Fibroblast of skin of left biceps (primary cell): Measurements from ENCODE around the gene CDC42BPG.
A peak's percentile ranks its signal among the peaks of the same experiment; 100 is the strongest.

Source experiments
- DNase-seq, 2 experiments: peaks; one replicate each; pipeline ENCODE4 v3.0.0-alpha.2; 2013; ENCODE audit warnings: low read depth in 2 of 2

CDC42BPG gene

DNA sequence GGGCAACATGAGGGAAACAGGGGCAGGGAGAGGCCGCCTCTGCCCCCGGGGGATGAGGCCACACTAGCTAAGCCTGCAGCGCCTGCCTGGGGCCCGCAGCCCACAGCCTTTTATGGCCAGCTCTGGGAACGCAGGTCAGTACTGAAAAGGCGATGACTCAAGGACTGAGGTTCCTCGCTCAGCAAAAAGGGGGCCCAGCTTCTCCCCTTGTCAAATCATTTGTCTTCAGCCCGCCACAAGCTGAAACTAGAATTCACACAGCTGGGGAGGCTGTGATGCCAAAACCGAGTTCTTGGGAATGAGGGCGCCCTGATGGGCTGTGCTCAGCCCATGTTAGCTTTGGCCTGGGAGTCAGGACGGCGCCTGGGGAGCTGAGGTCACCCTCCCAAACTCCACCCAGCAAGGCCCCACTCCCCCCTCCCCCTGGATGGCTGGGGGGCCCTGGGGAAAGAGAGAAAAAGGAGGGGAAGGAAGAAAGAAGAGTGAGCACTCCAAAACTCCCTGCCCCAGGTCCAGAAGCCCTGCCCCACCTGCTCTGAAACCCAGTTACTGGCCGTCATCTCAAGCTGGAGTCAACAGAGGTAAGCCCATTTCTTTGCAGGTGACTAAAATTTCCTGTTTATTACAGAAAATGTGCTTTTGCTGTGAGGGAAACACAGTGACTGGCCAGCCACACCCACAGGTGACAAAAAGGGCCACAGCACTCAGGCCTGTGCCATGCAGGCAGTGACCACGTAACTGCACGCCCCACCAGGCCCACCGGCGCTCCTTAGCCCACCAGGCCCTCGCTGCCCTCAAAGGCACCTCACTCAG is 20.2 kb upstream of the CDC42BPG start:
- DNase-seq, result peak; percentile 60 to 61

DNA sequence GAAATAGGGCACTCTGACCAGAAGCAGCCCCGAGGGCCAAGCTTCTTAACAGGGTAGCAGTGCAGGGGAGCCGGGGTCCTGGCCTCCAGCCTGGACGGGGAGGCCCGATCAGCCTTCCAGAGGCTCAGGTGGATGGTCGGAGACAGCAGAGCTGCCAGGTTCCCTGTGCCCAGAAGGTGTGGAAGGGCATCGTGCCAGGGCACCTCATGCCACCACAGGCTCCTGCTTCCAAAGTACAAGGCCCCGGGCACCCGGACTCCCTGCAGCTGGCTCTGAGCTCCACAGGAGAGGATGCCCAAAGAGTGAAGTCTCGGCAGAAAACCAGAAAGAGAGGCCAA is 19.7 kb upstream of the CDC42BPG start:
- no peak for DNase-seq

DNA sequence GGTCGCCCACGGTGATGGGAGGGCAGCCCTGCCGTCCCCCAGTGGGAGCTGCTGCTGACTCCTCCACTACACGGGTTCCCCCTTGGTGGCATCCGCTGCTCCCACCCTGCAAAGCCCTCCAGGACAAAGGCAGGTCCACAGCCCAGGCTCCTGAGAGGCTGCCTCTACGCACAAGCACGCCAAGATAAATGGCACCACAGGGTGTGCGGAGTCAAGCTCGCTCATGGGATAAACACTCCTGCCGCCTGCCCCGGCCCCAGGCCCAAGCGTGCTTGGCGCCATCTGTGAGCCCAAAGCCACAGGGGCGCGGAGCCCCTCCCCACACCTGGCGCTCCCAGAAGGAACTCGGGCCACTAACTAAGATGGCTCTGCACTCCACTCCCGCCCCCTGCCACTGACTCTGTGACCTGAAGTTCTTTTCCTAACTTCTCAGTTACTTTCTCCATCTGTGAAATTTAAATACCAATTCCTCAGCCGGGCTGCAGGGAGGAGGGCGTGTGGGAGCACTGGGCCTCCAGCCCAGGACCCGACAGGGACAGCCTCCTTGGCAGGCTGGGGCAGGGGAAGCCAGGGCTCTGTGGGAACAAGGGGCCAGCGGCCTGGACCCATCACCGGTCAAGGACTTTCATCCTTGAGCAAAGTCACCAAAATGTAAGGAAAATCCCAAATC is 19.1 kb upstream of the CDC42BPG start:
- no peak for DNase-seq

DNA sequence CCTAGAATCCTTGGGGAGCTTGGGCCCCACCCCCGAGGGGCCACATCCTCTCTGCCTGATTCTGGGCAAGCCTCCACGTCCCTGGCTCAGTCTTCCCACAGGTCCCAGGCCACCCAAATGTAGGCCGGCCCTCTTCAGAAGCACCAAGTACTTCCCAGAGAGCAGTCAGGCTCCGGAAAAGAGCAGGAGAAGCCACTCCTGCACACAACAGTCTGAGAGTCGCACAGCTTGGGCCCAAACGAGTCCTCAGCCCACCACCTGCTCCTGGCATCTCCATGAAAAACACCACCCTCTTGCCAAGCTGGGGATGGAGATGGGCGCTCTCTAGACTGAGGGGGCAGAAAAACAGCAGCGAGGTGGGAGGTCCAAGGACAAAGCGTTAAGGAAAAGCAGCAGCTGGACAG is 18.5 kb upstream of the CDC42BPG start:
- no peak for DNase-seq

DNA sequence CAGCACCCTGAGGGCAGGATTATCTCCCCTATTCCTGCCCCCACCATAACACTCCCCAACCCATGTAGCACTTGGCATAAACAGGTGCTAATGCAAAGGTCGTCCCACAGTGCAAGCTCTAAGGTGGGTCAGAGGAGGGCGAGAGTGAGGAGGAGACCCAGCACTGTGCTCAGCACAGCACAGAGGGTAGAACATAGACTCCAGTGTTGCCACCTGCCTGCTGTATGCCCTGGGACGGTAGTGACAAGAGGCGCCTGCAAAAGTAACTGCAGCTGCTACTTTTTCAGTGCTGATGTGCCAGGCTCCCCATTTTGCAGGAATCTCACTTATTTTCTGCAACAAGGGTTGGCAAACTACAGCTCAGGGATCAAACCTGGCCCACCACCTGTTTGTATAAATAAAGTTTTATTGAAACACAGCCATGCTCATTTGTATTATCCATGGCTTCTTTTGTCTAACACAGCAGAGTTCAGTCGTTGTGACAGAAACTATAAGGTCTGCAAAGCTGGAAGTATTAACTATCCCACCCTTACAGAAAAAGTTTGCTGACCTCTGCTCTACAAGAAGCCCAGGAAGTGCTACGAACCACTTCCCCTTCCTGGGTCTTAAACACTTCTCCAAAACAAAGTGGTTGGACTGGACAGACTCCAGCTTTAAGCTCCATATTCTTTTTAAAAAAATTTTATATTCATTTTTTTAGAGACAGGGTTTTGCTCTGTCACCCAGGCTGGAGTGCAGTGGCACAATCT is 16.9 kb upstream of the CDC42BPG start:
- DNase-seq, result no peak

DNA sequence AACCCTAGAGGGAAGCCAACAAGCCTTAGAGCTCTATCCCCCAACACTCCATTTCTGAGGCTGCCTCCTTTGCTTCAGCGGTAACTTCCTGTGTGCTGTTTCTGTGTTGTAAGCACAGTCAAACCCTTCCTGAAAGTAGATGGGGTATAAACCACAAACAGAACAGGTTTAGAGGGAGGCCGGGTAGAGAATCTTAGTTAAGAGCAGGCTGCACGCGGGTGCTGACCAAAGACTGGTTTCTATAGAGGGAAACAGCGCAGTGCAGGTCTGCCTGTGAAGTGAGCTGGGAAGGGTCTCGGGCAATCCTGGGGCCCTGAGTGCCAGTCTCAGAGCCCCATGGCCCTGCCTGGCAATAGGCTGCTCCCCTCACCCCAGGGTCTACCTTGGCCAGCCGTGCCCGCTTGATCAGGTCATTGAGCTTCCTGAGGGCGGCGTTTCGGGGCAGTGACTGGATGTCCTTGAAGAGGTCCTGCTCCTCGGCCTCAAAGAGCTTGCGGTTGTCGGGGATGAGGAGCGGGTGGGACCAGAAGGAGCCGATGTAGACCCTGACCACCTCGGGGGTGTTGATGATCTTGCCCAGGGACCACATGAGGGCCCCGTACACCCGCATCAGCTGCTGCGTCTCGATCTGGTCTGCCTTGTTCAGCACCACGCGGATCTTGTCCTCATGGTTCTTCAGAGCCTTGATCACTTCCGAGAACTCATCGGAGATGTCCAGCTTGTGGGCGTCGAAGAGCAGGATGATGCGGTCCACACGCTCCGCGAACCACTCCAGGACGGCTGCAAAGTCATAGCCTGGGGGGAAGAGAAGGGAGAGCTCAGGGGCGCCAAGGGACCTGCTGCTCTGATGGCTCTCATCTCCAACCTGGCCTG is 15.3 kb upstream of the CDC42BPG start:
- DNase-seq, result no peak

DNA sequence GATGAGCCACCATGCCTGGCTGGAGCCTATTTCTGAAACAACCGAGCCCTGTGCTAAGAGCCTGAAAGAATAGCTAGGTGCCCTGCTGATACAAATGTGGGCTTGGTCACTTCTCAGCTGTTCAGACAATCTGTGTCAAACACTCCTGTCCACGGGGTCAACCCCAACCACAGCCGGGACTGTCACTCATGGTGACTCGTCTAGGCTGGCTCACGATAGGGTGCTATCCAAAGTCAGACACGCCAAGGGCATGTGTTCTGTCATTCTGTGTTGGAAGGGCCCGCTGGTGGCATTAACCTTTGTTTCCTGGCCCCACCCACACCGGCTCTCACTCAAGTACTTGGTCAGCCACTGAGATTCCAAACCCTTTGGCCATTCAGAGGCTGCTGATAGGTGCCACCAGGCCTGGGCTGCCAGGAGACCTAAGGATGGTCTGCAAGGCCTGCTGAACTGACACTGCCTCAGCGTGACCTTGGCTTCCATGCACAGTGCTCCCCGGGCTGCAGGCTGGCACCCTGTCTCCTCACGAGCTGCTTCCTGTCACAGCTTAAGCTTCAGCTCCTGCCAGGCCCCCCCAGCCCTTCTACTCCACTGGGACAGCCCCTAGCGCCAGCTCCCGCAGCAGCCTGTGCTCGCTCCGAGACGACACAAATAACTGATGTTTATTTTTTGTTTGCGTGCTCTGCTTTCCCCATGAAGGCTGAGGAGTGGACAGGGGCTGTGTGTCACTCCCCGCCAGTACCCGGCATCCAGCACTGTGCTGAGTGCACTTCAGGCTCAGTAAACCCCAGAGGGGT is 14.2 kb upstream of the CDC42BPG start:
- DNase-seq, result no peak

DNA sequence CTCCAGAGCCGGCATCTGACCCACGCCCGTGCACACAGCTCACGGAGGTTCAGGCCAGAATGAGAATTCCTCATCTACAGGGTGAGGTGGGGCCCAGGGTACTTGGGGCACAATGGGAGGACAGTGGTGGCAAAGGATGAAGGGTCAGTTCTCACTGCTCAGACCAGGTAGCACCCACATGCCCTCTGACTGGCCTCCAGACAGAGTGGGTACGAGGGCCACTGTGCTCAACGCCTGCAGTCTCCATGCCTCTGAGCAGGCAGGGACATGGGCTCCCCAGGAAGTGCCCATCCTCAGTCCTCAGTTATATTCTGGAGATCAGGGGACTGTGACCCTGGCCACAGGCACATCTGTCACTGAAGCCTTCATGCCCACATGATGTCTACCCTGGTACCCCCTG is 13.0 kb upstream of the CDC42BPG start:
- DNase-seq, result no peak

DNA sequence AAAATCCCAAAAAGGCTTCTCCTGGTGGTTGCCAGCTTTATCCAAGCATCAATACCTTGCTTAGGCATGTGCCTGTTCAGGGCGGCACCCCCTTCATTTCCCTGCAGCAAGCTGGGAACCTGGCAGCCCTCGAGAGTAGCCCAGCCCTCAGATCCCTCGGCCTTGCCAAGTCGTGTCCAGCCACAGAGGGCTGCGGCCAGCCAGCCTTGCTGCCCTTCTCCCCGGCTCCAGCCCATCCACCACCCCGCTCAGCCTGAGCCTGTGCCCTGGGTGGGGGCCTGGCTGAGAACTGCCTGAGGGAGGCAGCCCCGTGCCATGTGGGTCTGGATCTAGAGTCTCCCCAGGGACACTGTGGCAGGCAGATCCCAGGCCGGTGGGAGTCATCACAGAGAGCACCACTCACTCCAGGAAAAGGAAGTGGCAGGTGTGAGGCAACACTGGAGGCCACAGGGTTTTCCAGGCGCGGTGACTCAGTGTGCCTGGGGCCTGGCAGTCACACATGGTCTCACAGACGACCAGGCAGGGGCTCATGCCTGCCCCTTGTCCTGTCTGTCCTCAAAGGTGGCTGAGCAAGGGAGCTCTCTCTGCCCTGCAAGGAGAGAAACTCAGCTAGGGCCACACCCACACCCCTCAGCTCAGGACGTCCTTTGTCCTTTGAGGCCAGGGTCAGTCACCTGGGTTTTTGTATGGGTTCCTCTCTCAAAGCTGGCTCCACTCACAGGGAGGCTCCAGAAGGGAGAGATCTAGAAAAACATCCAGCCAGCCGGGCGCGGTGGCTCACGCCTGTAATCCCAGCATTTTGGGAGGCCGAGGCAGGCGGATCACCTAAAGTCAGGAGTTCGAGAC is 12.2 kb upstream of the CDC42BPG start:
- no peak for DNase-seq

DNA sequence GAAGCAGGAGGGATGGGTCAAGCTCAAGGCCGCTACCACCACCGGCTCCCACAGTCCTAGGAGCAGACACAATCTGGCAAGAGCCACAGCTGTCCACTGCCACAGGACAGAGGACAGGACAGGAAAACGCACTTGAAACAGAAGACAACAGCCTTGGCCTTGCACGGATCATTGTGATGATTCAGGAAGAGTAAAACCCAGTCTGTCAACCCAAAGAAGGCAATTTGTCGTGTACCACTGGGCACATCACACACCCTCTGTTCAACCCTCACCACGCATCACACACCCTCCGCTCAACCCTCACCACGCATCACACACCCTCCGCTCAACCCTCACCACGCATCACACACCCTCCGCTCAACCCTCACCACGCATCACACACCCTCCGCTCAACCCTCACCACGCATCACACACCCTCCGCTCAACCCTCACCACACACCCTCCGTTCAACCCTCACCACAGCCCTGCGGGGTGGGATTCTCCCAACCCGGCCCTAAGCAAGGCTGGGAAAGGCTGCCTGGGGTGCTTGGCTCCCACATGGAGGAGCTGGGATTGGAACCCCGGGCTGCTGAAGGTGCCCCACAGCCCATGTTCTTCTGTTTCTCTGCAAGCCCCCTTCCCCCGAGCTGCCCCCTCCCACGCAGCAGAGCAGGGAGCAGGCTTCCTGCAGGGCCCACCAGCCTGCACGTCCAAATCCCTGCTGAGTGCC is 11.3 kb upstream of the CDC42BPG start:
- DNase-seq, result no peak

DNA sequence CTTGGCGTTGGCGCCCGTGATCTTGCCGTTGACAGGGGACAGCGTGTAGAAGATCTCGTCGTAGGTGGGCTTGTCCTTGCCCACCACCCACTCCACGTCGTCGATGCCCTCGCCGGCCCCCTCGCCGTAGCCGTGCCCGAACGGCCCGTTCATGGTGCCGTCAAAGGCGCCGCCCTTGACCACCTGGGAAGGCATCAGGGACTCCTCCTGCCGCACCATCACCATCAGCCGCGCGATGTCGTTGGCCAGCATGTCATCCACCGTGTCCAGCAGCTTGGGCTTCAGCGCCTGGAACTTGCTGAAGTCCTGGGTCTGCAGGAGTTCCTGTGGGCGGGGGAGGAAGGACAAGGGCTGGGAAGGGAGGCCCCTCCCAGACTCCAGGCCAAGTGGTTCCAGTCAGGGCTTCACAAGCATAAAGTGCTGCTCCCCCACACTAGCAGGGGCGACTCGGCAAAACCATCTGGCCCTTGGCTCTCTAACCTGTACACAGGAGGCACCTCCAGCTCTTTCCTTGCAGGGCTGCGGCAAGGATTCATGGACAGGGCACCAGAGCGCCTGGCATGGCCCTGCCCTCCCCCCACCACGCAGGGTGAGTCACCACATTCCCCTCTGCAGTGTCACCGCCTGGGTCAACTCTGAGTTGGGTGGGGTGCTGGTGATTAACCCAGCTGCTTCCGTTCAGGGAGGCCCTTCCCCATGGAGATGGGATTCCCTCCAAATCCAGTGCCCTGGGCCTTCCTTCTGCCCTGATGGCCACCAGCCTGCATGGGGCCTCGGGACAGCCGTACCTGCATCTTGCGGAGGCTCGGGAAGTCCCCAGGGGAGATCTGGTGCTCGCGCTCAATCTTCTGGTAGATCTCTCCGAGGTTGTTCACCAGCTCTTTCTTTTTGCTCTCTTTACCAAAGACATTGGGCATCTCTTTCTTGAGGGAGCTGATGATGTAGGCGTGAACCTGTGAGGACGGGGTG is 10.4 kb upstream of the CDC42BPG start:
- peak; percentile 37 to 44 for DNase-seq

DNA sequence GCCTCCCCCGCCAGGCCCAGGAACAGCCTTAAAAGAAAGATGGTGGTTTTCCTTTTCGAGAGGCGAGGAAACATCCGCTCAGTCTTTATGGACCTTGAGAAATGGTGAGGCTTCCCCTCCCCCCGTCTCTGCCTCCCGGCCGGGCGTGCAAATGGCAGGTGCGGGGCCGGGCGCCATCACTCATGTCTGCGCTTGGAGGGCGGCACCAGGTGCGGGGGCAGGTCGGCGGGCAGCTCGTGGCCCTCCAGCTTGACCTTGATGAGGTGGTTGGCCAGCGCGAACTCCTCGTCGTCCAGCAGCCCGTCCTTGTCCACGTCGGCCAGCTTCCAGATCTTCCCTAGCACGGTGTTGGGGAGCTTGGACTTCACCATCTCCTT is 9.7 kb upstream of the CDC42BPG start:
- no peak for DNase-seq

DNA sequence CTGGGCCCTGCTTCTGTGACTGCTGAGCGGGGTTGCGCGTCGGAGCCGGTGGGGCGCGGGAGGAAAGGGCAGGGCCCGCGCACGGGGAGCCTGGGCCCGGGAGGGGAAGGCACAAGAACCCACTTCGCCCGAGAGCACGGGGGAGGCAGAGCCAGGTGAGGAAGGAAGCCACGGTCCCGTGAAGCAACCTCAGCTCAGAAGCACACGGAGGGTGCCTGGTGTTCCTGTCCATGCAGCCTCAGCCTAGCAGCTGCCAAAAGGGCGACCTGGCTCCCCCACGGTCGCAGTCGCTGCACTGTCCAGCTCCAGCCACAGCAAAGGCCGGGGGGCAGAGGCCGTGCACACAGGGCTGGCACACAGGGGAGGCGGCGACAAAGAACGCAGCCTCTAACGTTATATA is 9.3 kb upstream of the CDC42BPG start:
- DNase-seq, result no peak

DNA sequence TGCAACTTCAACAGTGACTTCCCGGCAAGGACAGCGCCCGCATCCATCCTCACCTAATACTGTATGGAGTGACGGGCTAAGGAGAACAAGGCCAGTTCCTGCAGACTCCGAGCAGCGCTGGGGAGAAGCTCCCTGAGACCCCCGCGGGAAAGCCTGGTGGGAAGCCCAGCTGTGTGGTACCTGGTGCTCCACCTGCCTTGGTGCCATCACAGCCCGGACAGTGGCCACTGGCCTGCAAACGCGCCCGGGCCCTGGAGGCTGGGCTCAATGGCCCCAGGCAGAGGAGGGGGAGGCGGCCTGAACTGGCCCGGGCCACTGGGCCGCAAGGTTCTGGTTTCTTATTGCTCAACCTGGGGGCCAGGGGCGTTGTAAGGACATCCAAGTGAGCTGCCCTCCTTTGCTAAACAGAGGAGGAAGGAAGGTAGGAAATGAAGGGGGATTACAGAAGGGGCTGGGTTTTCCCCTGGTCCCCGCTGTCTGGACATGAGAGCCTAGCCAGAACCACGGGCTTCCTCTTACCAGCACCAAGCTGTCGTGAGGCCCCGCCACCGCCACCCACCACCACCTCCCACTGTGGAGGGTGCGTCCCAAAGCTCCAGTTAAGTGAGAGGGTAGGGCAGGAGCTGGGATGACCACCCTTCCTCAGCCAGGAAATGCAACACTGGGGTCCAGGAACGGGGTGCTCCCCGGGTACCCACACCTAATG is 8.5 kb upstream of the CDC42BPG start:
- DNase-seq, result no peak

DNA sequence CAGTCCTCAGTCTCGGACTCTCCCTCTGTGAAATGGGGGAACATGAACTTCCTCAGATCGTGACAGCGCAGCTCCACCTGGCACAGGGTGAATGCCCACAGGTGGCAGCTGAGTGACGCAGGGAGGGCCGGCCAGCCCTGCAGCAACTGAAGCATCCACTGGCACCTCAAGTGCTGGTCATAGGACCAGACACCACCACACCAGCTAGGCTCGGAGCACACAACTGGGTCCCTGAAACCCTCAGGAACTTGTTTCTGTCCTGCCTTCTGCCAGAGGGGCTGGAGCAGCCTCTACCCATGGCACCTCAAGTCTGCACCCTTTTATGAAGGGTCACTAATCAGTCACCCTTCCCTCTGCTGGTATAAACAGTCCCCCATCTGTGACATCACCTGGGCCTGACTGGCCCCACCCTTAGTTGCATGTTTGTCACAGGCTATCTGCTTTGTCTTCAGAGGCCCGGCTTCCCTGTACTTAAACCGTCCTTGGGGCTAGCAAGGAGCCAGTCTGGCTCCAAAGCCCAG is 7.4 kb upstream of the CDC42BPG start:
- no peak for DNase-seq

DNA sequence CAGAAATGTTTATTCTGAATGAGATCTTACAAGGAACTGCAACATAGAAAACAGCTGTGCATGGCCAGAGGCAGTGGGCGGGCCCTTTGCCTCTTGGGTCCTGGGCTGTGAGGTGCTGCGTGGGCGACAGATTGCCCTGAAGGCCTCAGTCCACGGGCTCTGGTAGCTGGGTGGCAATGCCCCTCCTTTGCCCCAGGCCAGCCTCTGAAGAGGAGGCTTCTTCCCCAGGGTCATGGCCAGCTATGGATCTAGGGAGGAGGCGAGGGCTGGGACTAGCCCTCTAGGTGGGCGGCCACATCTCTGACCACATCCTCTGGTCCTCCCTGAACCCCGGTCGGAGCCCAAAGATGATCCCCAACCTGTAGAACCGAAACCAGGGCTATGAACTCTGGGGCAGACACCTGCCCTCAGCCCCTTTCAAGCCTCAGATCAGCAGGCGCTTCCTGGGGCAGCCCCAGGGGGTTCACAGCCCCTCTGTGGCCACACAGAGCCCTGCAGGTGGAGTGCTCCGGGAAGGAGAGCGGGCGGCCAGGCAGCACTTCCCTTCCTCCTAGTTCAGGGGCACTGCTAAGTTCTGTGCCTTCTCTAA is 6.6 kb upstream of the CDC42BPG start:
- no peak for DNase-seq
